GM23338 (cell line): Measurements from ENCODE around the gene TGDS. TPM values are rescaled to one million over a fixed set of nuclear protein-coding genes. Genes with fewer than 3 reads are reported as not detected.
"Not testable (repeated sequence)": the region's sequence is repeated elsewhere in the genome, so short reads cannot be mapped to it uniquely, and the experiment has no call there.

Experiments
- ATAC-seq: fragments of 200-7000 bp; cut with Tn5 transposase; 3 replicates; pipeline ENCODE4 v1.9.1; 2020
- DNase-seq: peaks from one replicate; pipeline ENCODE4 v3.0.0-alpha.2; 2015; ENCODE audit warnings: low spot score
- H2AFZ ChIP-seq: fragments of 200-600 bp; sonication (generic); 2 replicates; pipeline ENCODE4 v1.8.0; 2016; ENCODE audit warnings: antibody characterized with exemption, mild to moderate bottlenecking, moderate library complexity
- H3F3A ChIP-seq: fragments of 200-600 bp; sonication (generic); replicated peaks from 2 replicates; pipeline ENCODE4 v1.8.0; 2017; ENCODE audit warnings: antibody characterized with exemption, mixed run types, low read depth
- H3K27ac ChIP-seq: fragments of 200-600 bp; sonication (generic); 2 replicates; pipeline ENCODE4 v1.6.1; 2016; ENCODE audit warnings: low read depth
- H3K27me3 ChIP-seq: fragments of 200-600 bp; sonication (generic); 2 replicates; pipeline ENCODE4 v1.8.0; 2016; ENCODE audit warnings: mild to moderate bottlenecking, mixed run types, moderate library complexity; ENCODE audit not compliant: insufficient read depth
- H3K36me3 ChIP-seq: fragments of 200-600 bp; sonication (generic); 2 replicates; pipeline ENCODE4 v1.8.0; 2016; ENCODE audit warnings: mild to moderate bottlenecking; ENCODE audit not compliant: insufficient read depth
- H3K4me1 ChIP-seq: fragments of 200-600 bp; sonication (generic); 2 replicates; pipeline ENCODE4 v1.8.0; 2016; ENCODE audit warnings: mild to moderate bottlenecking, moderate library complexity; ENCODE audit not compliant: insufficient read depth
- H3K4me2 ChIP-seq: fragments of 200-600 bp; sonication (generic); 2 replicates; pipeline ENCODE4 v1.7.1; 2017; ENCODE audit warnings: mixed run types
- H3K4me3 ChIP-seq: fragments of 200-600 bp; sonication (generic); 2 replicates; pipeline ENCODE4 v1.6.1; 2016; ENCODE audit warnings: mixed run types
- H3K79me2 ChIP-seq: fragments of 200-600 bp; sonication (generic); replicated peaks from 2 replicates; pipeline ENCODE4 v1.8.0; 2017; ENCODE audit warnings: mild to moderate bottlenecking; ENCODE audit not compliant: insufficient read depth
- H3K9me2 ChIP-seq: fragments of 200-600 bp; sonication (generic); 2 replicates; pipeline ENCODE4 v1.8.0; 2017; ENCODE audit not compliant: insufficient read depth
- H4K20me1 ChIP-seq: fragments of 200-600 bp; sonication (generic); replicated peaks from 2 replicates; pipeline ENCODE4 v1.8.0; 2017; ENCODE audit warnings: mild to moderate bottlenecking; ENCODE audit not compliant: insufficient read depth
- H3K27ac Mint-ChIP-seq: 2 replicates; pipeline ENCODE4 v1.8.0; 2020; ENCODE audit warnings: inconsistent platforms, mild to moderate bottlenecking, moderate library complexity, mixed read lengths
- H3K27me3 Mint-ChIP-seq: 3 replicates; pipeline ENCODE4 v1.8.0; 2022; ENCODE audit warnings: low read depth, mild to moderate bottlenecking, moderate library complexity, mixed read lengths, inconsistent platforms; ENCODE audit not compliant: insufficient read depth, poor library complexity
- H3K36me3 Mint-ChIP-seq: 3 replicates; pipeline ENCODE4 v1.8.0; 2021; ENCODE audit warnings: low read depth, mild to moderate bottlenecking, inconsistent platforms, moderate library complexity, mixed read lengths
- H3K4me1 Mint-ChIP-seq: 3 replicates; pipeline ENCODE4 v1.8.0; 2020; ENCODE audit warnings: mild to moderate bottlenecking, inconsistent platforms, mixed read lengths
- H3K4me3 Mint-ChIP-seq: 3 replicates; pipeline ENCODE4 v1.8.0; 2021; ENCODE audit warnings: moderate library complexity, mild to moderate bottlenecking, inconsistent platforms, mixed read lengths
- H3K9me3 Mint-ChIP-seq: 3 replicates; pipeline ENCODE4 v1.8.0; 2020; ENCODE audit warnings: moderate library complexity, mild to moderate bottlenecking, inconsistent platforms, mixed read lengths
- CREB1 ChIP-seq: fragments of 250-450 bp; sonication (Bioruptor Pico); IDR thresholded peaks from 2 replicates; pipeline ENCODE4 v1.5.0; 2020; ENCODE audit warnings: low read depth, mild to moderate bottlenecking, moderate library complexity
- EZH2phosphoT487 ChIP-seq: fragments of 200-600 bp; sonication (generic); IDR thresholded peaks from one replicate; pipeline ENCODE4 v1.8.1; 2018; ENCODE audit warnings: antibody characterized with exemption; ENCODE audit not compliant: unreplicated experiment
- NANOG ChIP-seq: IDR thresholded peaks from 2 replicates; pipeline ENCODE4 v1.6.1; 2016; ENCODE audit warnings: antibody characterized with exemption, borderline replicate concordance
- POLR2AphosphoS5 ChIP-seq: IDR thresholded peaks from 2 replicates; pipeline ENCODE4 v1.6.1; 2016; ENCODE audit warnings: antibody characterized with exemption, low read depth
- REST ChIP-seq: IDR thresholded peaks from one replicate; pipeline ENCODE4 v1.6.1; 2018; ENCODE audit warnings: antibody characterized with exemption; ENCODE audit not compliant: unreplicated experiment
- STAT1 ChIP-seq: IDR thresholded peaks from one replicate; pipeline ENCODE4 v1.6.1; 2016; ENCODE audit warnings: antibody characterized with exemption; ENCODE audit not compliant: unreplicated experiment
- ZNF114 ChIP-seq: fragments of 250-450 bp; sonication (Bioruptor Pico); IDR thresholded peaks from 2 replicates; pipeline ENCODE4 v1.5.0; 2020; ENCODE audit warnings: mild to moderate bottlenecking, moderate library complexity
- ZNF331 ChIP-seq: fragments of 250-450 bp; sonication (Bioruptor Pico); IDR thresholded peaks from 2 replicates; pipeline ENCODE4 v1.5.0; 2020; ENCODE audit warnings: low read depth, mild to moderate bottlenecking, moderate library complexity
- polyA plus RNA-seq: library from polyadenylated mRNA; unstranded; fragments of >200 nt; fragmentation: Nextera tagmentation; extraction: Ambion mirVana; gene quantifications from 2 replicates; pipeline ENCODE4 v1.2.1, GENCODE V29; 2016
- total RNA-seq: library from RNA; depleted of rRNA; stranded (reverse); fragments of >200 nt; shearing (Covaris generic); gene quantifications from 2 replicates; pipeline ENCODE4 v1.2.3, GENCODE V29; 2014

The TGDS gene
- total and polyA plus RNA-seq, 2 experiments from 2014 or later = 18.4 to 19.6 TPM

GRCh38 chr13:94636942-94637578 is 41.1 kb upstream of the TGDS start:
- Histone ChIP-seq H3K4me1 (peaks cover 13% of the 10 kb centered on the region), H3K27ac (no peak overlapping the region), H3K36me3 (no peaks in the 10 kb centered on the region), H4K20me1 (no peaks in the 10 kb centered on the region), H3K4me2 (no peak overlapping the region), H3F3A (no peaks in the 10 kb centered on the region), H3K79me2 (no peaks in the 10 kb centered on the region), H3K9me2 (no peaks in the 10 kb centered on the region), H3K4me3 (no peak overlapping the region), H2AFZ (no peak overlapping the region), H3K27me3 (no peaks in the 10 kb centered on the region)
- Mint-ChIP-seq H3K4me3 (no peak overlapping the region), H3K27ac (no peak overlapping the region), H3K27me3 (no peaks in the 10 kb centered on the region), H3K9me3 (peaks cover 9% of the 10 kb centered on the region), H3K4me1 (peaks cover 29% of the 10 kb centered on the region), H3K36me3 (peaks cover 7% of the 10 kb centered on the region; the same call in 1 of the 3 replicates)
- ATAC-seq (no peak), DNase-seq (no peak)
- TF ChIP-seq EZH2phosphoT487 = no peak
- no peak for TF ChIP-seq POLR2AphosphoS5
- TF ChIP-seq ZNF331 (CRISPR knock-in tag) = no peak

GRCh38 chr13:94636096-94636495 is 40.1 kb upstream of the TGDS start:
- not testable (repeated sequence) for H3K36me3 ChIP-seq, H3K27ac ChIP-seq, H3K36me3 Mint-ChIP-seq, H3F3A ChIP-seq, H3K9me3 Mint-ChIP-seq, ATAC-seq, H4K20me1 ChIP-seq, H3K79me2 ChIP-seq, H3K27me3 ChIP-seq, H3K4me3 Mint-ChIP-seq, H3K4me2 ChIP-seq, H3K9me2 ChIP-seq, H2AFZ ChIP-seq, DNase-seq, H3K27me3 Mint-ChIP-seq, H3K4me3 ChIP-seq
- peaks cover 31% of the 10 kb centered on the region for H3K4me1 Mint-ChIP-seq
- H3K4me1 ChIP-seq = peaks cover 13% of the 10 kb centered on the region
- peak overlapping the region; percentile 87 for H3K27ac Mint-ChIP-seq

- Histone ChIP-seq H3K4me2 (no peak overlapping the region), H3K4me1 (peaks cover 13% of the 10 kb centered on the region), H3F3A (no peaks in the 10 kb centered on the region), H2AFZ (no peak overlapping the region), H4K20me1 (no peaks in the 10 kb centered on the region), H3K4me3 (no peak overlapping the region), H3K36me3 (peaks cover 5% of the 10 kb centered on the region; the same call in 1 of the 2 replicates), H3K79me2 (no peaks in the 10 kb centered on the region), H3K27ac (no peak overlapping the region), H3K27me3 (no peaks in the 10 kb centered on the region), H3K9me2 (no peaks in the 10 kb centered on the region)
- no peak overlapping the region for H3K27ac Mint-ChIP-seq
- peak; percentile 25 for DNase-seq
- no peaks in the 10 kb centered on the region for H3K27me3 Mint-ChIP-seq
- TF ChIP-seq REST (no peak), POLR2AphosphoS5 (no peak), CREB1 (CRISPR knock-in tag) (no peak), ZNF114 (CRISPR knock-in tag) (no peak), ZNF331 (CRISPR knock-in tag) (no peak), STAT1 (no peak), NANOG (no peak)
- peaks cover 2% of the 10 kb centered on the region; the same call in 1 of the 3 replicates for H3K36me3 Mint-ChIP-seq
- peaks cover under 1% of the 10 kb centered on the region; the same call in 2 of the 3 replicates for H3K9me3 Mint-ChIP-seq
- ATAC-seq = no peak; the same call in 2 of the 3 replicates
- no peak overlapping the region for H3K4me3 Mint-ChIP-seq
- H3K4me1 Mint-ChIP-seq = peaks cover 31% of the 10 kb centered on the region
Observed at GRCh38 chr13:94632226-94632980, 36.5 kb upstream of the TGDS start.
